Upper lobe of left lung (tissue), 4 donors: ENCODE data around the gene CYB5A.

Experiments used
- POLR2A ChIP-seq, 4 donors: fragments of 450-650 bp; IDR thresholded peaks; one replicate each; pipeline ENCODE4 v1.5.1; 2016 to 2017; ENCODE audit warnings: antibody characterized with exemption in 4 of 4, mild to moderate bottlenecking in 2 of 4
- TF ChIP-seq, protein P1 (sequence below), 6 experiments: fragments of 450-650 bp in 4 of 6; fragments of 200-600 bp in 2 of 6; sonication (generic) in 2 of 6; IDR thresholded peaks; one replicate each; pipeline ENCODE4 v1.5.1; 2016 to 2019; ENCODE audit warnings: antibody characterized with exemption in 6 of 6

DNA sequence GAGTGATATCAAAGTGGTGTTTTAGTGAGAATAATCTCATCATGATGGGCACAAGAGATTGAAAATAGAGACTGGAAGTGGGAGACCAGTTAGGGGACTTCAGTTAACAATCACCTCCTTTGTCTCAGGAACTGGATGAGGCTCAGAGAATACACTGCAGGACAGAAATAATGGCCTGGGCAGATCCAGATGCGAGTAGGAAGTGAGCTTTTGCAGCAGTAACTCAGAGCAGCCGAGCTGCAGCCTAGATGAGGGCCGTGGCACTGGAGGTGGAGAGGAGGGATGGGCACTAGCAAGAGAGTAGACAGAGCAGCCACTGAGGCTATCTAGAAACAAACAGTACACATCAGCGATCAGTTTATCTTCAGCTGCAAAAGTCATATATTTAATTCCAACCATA lies 48.6 kb downstream of the CYB5A start:
- TF ChIP-seq, protein P1, sequence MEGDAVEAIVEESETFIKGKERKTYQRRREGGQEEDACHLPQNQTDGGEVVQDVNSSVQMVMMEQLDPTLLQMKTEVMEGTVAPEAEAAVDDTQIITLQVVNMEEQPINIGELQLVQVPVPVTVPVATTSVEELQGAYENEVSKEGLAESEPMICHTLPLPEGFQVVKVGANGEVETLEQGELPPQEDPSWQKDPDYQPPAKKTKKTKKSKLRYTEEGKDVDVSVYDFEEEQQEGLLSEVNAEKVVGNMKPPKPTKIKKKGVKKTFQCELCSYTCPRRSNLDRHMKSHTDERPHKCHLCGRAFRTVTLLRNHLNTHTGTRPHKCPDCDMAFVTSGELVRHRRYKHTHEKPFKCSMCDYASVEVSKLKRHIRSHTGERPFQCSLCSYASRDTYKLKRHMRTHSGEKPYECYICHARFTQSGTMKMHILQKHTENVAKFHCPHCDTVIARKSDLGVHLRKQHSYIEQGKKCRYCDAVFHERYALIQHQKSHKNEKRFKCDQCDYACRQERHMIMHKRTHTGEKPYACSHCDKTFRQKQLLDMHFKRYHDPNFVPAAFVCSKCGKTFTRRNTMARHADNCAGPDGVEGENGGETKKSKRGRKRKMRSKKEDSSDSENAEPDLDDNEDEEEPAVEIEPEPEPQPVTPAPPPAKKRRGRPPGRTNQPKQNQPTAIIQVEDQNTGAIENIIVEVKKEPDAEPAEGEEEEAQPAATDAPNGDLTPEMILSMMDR (IDR thresholded peaks at IDR 0.05): no peak
- TF ChIP-seq POLR2A (IDR thresholded peaks at IDR 0.05): no peak
